ENCODE measurements around the gene C12orf56.
"Not testable (repeated sequence)": the region's sequence is repeated elsewhere in the genome, so short reads cannot be mapped to it uniquely, and the experiment has no call there.

C12orf56 gene

GRCh38 chr12:64229240-64229639 lies 161.3 kb downstream of the C12orf56 start:
- DNase-seq = no peak

- no peak for DNase-seq
These were observed 164.9 kb downstream of the C12orf56 start for GRCh38 chr12:64225626-64226025.

GRCh38 chr12:64222009-64222765 lies 168.4 kb downstream of the C12orf56 start, which contains the start of gene KICS2:
TSS of gene KICS2 (minus strand) at chr12:64222296. CDS start at chr12:64222237, 59 bp downstream.
- DNase-seq = peak; percentile 97

- peak; percentile 81 for DNase-seq
These were observed 168.9 kb downstream of the C12orf56 start for GRCh38 chr12:64221651-64222008.

GRCh38 chr12:64220046-64220445 lies 170.5 kb downstream of the C12orf56 start:
- no peak for DNase-seq

- DNase-seq = peak; percentile 50
These were observed 171.4 kb downstream of the C12orf56 start for GRCh38 chr12:64219145-64219544.

GRCh38 chr12:64218597-64218996 lies 172.0 kb downstream of the C12orf56 start:
- peak; percentile 52 for DNase-seq

GRCh38 chr12:64217643-64218042 lies 172.9 kb downstream of the C12orf56 start:
- DNase-seq = not testable (repeated sequence)

- DNase-seq = no peak
These were observed 174.3 kb downstream of the C12orf56 start for GRCh38 chr12:64216239-64216638.

Measured in hematopoietic multipotent progenitor cell treated with erythropoietin and hydrocortisone succinate and interleukin-3 and kit ligand, for 4 days (in vitro differentiated cells).